K562 (cell line): ENCODE results near the gene ENG. TPM values are rescaled to one million over a fixed set of nuclear protein-coding genes. Genes with fewer than 3 reads are reported as not detected.

Source experiments
- ATAC-seq: fragments of 200-7000 bp; cut with Tn5 transposase; 3 replicates; pipeline ENCODE4 v1.9.1; 2020; ENCODE audit warnings: moderate library complexity
- BruUV-seq: library from RNA; stranded (reverse); fragments of 400-500 nt; replicated peaks from 2 replicates; lab custom pipeline; 2021; lab: Mats Ljungman, UMichigan
- CTCF ChIA-PET: fragments of 300-600 bp; formaldehyde crosslinking; extraction: SDS; loops from one replicate; lab custom pipeline; 2021; ENCODE audit warnings: low intra/inter-chr PET ratio; lab: Yijun Ruan, JAX
- POLR2A ChIA-PET: fragments of 300-600, 350-650 bp; sonication (Branson Sonifier 250); formaldehyde crosslinking; extraction: SDS; loops from one replicate; lab custom pipeline; 2021; ENCODE audit warnings: antibody characterized with exemption, inconsistent platforms; lab: Yijun Ruan, JAX
- DNase-seq, 4 experiments: peaks; one replicate each; pipeline versions ENCODE4 v3.0.0 to v3.0.0-alpha.2; 2011 to 2018; ENCODE audit warnings: low spot score in 3 of 4, mixed read lengths in 3 of 4; ENCODE audit errors: extremely low read depth in 1 of 4
- FAIRE-seq: peaks from 2 replicates; lab custom pipeline; 2011; peaks lifted over from hg19 to GRCh38; lab: Jason Lieb, UNC
- H2AFZ ChIP-seq: 2 replicates; pipeline ENCODE4 v1.6.0; 2011; ENCODE audit warnings: low read depth, low read length, control low read depth, inconsistent platforms
- H3K27ac ChIP-seq: fragments of 200-600 bp; 3 replicates; pipeline ENCODE4 v1.8.0; 2011; ENCODE audit warnings: low read depth, mild to moderate bottlenecking, control low read depth, inconsistent platforms, low read length, moderate library complexity, mixed read lengths; ENCODE audit errors: extremely low read depth
- H3K27me3 ChIP-seq, 2 experiments: fragments of 300-600 bp in 1 of 2; 2 replicates in 1 of 2; 3 replicates in 1 of 2; pipeline versions ENCODE4 v1.6.0 to v1.8.0; 2011; ENCODE audit warnings: inconsistent platforms in 2 of 2, low read length in 2 of 2, mild to moderate bottlenecking in 1 of 2, mixed read lengths in 1 of 2, moderate library complexity in 1 of 2; ENCODE audit not compliant: control insufficient read depth in 2 of 2, insufficient read depth in 2 of 2
- H3K36me3 ChIP-seq: fragments of 300-600 bp; 3 replicates; pipeline ENCODE4 v1.8.0; 2011; ENCODE audit warnings: mild to moderate bottlenecking, low read length, inconsistent platforms; ENCODE audit not compliant: control insufficient read depth, insufficient read depth
- H3K4me1 ChIP-seq, 2 experiments: fragments of 200-600 bp in 1 of 2; replicated peaks in 1 of 2; 2 replicates in 1 of 2; 3 replicates in 1 of 2; pipeline versions ENCODE4 v1.5.1 to v1.8.0; 2011; ENCODE audit warnings: inconsistent platforms in 2 of 2, low read length in 2 of 2, mild to moderate bottlenecking in 1 of 2, mixed read lengths in 1 of 2, moderate library complexity in 1 of 2; ENCODE audit not compliant: control insufficient read depth in 2 of 2, insufficient read depth in 2 of 2
- H3K4me2 ChIP-seq: 2 replicates; pipeline ENCODE4 v1.6.1; 2011; ENCODE audit warnings: low read length, control low read depth, inconsistent platforms, mixed read lengths; ENCODE audit not compliant: insufficient read depth
- H3K4me3 ChIP-seq: fragments of 200-600 bp; sonication (generic), shearing (Covaris generic); 2 replicates; pipeline ENCODE4 v1.5.1; 2016; ENCODE audit warnings: control low read depth, inconsistent platforms
- H3K79me2 ChIP-seq: fragments of 200-600 bp; 3 replicates; pipeline ENCODE4 v1.8.0; 2011; ENCODE audit warnings: low read length, inconsistent platforms; ENCODE audit not compliant: control insufficient read depth, insufficient read depth
- H3K9ac ChIP-seq, 2 experiments: 2 replicates each; pipeline versions ENCODE4 v1.6.0 to v1.6.1; 2011; ENCODE audit warnings: low read depth in 2 of 2, low read length in 2 of 2, control low read depth in 1 of 2, inconsistent platforms in 1 of 2, mild to moderate bottlenecking in 1 of 2, mixed read lengths in 1 of 2; ENCODE audit not compliant: insufficient read depth in 1 of 2
- H3K9me1 ChIP-seq: one replicate; pipeline ENCODE4 v1.6.0; 2011; ENCODE audit warnings: inconsistent platforms, mild to moderate bottlenecking, low read length, moderate library complexity; ENCODE audit not compliant: control insufficient read depth, insufficient read depth
- H3K9me3 ChIP-seq: replicated peaks from 2 replicates; pipeline ENCODE4 v1.5.1; 2011; ENCODE audit warnings: low read depth, low read length, inconsistent platforms; ENCODE audit not compliant: control insufficient read depth, insufficient read depth
- H4K20me1 ChIP-seq: replicated peaks from 2 replicates; pipeline ENCODE4 v1.6.1; 2011; ENCODE audit warnings: low read length, inconsistent platforms, mixed read lengths; ENCODE audit not compliant: control insufficient read depth, insufficient read depth
- CTBP1 ChIP-seq: fragments of 450-650 bp; IDR thresholded peaks from 2 replicates; pipeline ENCODE4 v1.6.1; 2016; ENCODE audit warnings: borderline replicate concordance
- DACH1 ChIP-seq: fragments of 450-650 bp; IDR thresholded peaks from 2 replicates; pipeline ENCODE4 v1.6.1; 2018; ENCODE audit not compliant: partially characterized antibody
- ELK3 ChIP-seq: fragments of 450-650 bp; formaldehyde crosslinking; IDR thresholded peaks from 2 replicates; pipeline ENCODE4 v1.4.0; 2020; ENCODE audit warnings: mild to moderate bottlenecking
- EWSR1 ChIP-seq: fragments of 450-650 bp; IDR thresholded peaks from 2 replicates; pipeline ENCODE4 v1.6.1; 2018; ENCODE audit warnings: borderline replicate concordance, mild to moderate bottlenecking, low read depth, moderate library complexity; ENCODE audit not compliant: partially characterized antibody
- GATAD2B ChIP-seq: fragments of 450-650 bp; IDR thresholded peaks from 2 replicates; pipeline ENCODE4 v1.6.1; 2017; ENCODE audit warnings: mild to moderate bottlenecking, borderline replicate concordance
- NCOA4 ChIP-seq: fragments of 450-650 bp; IDR thresholded peaks from 2 replicates; pipeline ENCODE4 v1.6.1; 2018; ENCODE audit warnings: mild to moderate bottlenecking; ENCODE audit not compliant: partially characterized antibody
- PRMT5 ChIP-seq: sonication (generic); formaldehyde crosslinking; IDR thresholded peaks from 2 replicates; pipeline ENCODE4 v1.5.0; 2020; ENCODE audit warnings: missing genetic modification reagents
- RAD21 ChIP-seq, 2 experiments: fragments of 250-450 bp in 1 of 2; fragments of 450-650 bp in 1 of 2; sonication (Bioruptor Pico) in 1 of 2; formaldehyde crosslinking in 1 of 2; IDR thresholded peaks in 1 of 2; conservative IDR thresholded peaks in 1 of 2; 2 replicates each; pipeline versions ENCODE4 v1.4.0 to v1.8.0; 2020 to 2022; ENCODE audit warnings: mild to moderate bottlenecking in 2 of 2, moderate library complexity in 1 of 2
- SIX5 ChIP-seq, 2 experiments: IDR thresholded peaks; 2 replicates each; pipeline ENCODE4 v1.6.1; 2011; ENCODE audit warnings: low read length in 2 of 2, borderline replicate concordance in 1 of 2, low read depth in 1 of 2, mild to moderate bottlenecking in 1 of 2, moderate library complexity in 1 of 2; ENCODE audit not compliant: insufficient read depth in 1 of 2
- ZFX ChIP-seq: sonication (generic); formaldehyde crosslinking; IDR thresholded peaks from 2 replicates; pipeline ENCODE4 v1.8.0; 2022; ENCODE audit warnings: mild to moderate bottlenecking, missing genetic modification reagents, moderate library complexity
- ZNF75A ChIP-seq: fragments of 450-650 bp; formaldehyde crosslinking; IDR thresholded peaks from 2 replicates; pipeline ENCODE4 v1.4.0; 2020; ENCODE audit warnings: mild to moderate bottlenecking
- WGBS: fragments of 100-300 bp; shearing (Covaris generic); methylation state at CpG from one replicate; pipeline ENCODE4 v1.1.6; 2016; ENCODE audit warnings: low coverage, mixed read lengths; ENCODE audit not compliant: insufficient coverage; ENCODE audit errors: missing lambda C conversion rate; 5-methylcytosine and 5-hydroxymethylcytosine counted together
- in situ Hi-C: fragments of 300-500 bp; cut with MboI; formaldehyde crosslinking; loops from 4 replicates; pipeline ENCODE4 v1.15.0; 2018; ENCODE audit warnings: inconsistent platforms, mixed read lengths
- intact Hi-C: fragments of 100-400 bp; cut with micrococcal nuclease; formaldehyde crosslinking; loops from 2 replicates; pipeline ENCODE4 v1.14.2; 2022
- polyA plus RNA-seq, 8 experiments: library from polyadenylated mRNA; depleted of rRNA in 4 of 8; stranded (reverse) in 5 of 8; unstranded in 3 of 8; fragments of >200 nt; fragmentation: Nextera tagmentation in 2 of 8; fragmentation: Illumina TruSeq in 1 of 8; extraction: Ambion mirVana in 2 of 8; extraction: Trizol in 1 of 8; gene quantifications; 2 replicates each; pipeline versions ENCODE4 v1.2.1 to v1.2.3, GENCODE V29; 2011 to 2014; ENCODE audit warnings: inconsistent platforms in 1 of 8, missing spikeins in 1 of 8
- total RNA-seq, 7 experiments: library from RNA; depleted of rRNA in 6 of 7; stranded (reverse); fragments of >200 nt in 6 of 7; fragmentation: Illumina TruSeq in 2 of 7; extraction: Trizol in 2 of 7; gene quantifications; 2 replicates each; pipeline versions ENCODE4 v1.2.1 to v1.2.3, GENCODE V29; 2011 to 2021; ENCODE audit warnings: low replicate concordance in 1 of 7
- TF ChIP-seq, protein P1 (sequence below), 3 experiments: IDR thresholded peaks in 2 of 3; conservative IDR thresholded peaks in 1 of 3; 2 replicates each; pipeline ENCODE4 v1.5.1; 2011 to 2012; ENCODE audit warnings: low read length in 3 of 3, mild to moderate bottlenecking in 3 of 3, control low read depth in 2 of 3, improper control_type of control experiment in 1 of 3, inconsistent platforms in 1 of 3, low read depth in 1 of 3, mixed read lengths in 1 of 3, moderate library complexity in 1 of 3; ENCODE audit not compliant: insufficient read depth in 2 of 3
- TF ChIP-seq, protein P2 (sequence below): fragments of 250-450 bp; sonication (Bioruptor Pico); IDR thresholded peaks from 2 replicates; pipeline ENCODE4 v1.5.0; 2020; ENCODE audit warnings: mild to moderate bottlenecking, borderline replicate concordance
- TF ChIP-seq, protein P3 (sequence below): sonication (generic); formaldehyde crosslinking; IDR thresholded peaks from 2 replicates; pipeline ENCODE4 v1.8.1; 2023; ENCODE audit warnings: mild to moderate bottlenecking, missing genetic modification reagents, moderate library complexity

Gene ENG
- total and polyA plus RNA-seq, 9 of the 15 experiments (the other 6 are each of a cell fraction or from before 2014, with no cell fraction given) = 0.04 to 0.40 (median 0.14) TPM; not detected in 1

DNA sequence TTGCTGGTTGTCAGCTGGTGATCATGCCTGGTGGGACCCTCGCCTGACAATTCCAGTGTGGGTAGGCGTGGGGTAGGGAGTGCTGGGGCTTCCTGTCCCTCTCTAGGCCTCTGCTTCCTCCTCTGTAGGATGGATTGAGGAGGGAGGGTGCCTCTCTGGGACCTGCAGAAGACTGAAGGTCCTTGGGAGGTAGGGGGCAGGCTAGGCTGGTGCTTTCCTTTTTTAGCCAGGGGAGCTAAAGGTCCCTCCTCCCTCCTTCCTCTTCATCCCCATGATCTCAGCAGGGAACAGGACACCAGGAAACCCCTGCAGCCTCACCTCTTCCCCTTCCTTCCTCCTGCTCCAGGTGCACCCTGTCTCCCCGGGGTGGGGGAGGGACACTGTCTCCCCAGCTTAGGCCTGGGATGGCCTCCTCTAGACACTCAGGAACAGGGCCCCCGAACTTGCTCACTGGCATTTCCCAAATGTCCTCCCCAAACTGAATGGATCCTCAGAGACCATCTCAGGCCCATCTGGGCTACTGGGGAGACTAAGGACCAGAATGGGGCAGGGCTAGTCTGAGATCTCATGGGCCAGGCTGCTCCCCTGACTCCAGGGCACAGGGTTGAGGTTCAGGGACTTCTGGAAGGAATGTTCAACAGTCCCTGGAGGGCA is 84.4 kb downstream of the ENG start:
- no peak for ATAC-seq
- POLR2A ChIA-PET = interaction anchor here (1.4 kb wide), 1 partner anchor 13 kb away, joined by 4 read pairs; no protein-coding TSS in a partner anchor
- H4K20me1 ChIP-seq = no peaks in the 10 kb centered on the region
- no peak overlapping the region for H3K27ac ChIP-seq
- peak in 1 of 4 experiments; percentile 31 for DNase-seq
- H3K4me1 ChIP-seq = peaks cover 17 to 28% of the 10 kb centered on the region in 2 experiments
- H3K4me3 ChIP-seq = no peak overlapping the region
- CTCF ChIA-PET = interaction anchor here (1.3 kb wide), 1 partner anchor 15 kb away, joined by 3 read pairs; no protein-coding TSS in a partner anchor
- intact Hi-C loops = no loop called here
- H3K36me3 ChIP-seq = no peaks in the 10 kb centered on the region
- H3K9me1 ChIP-seq = no peaks in the 10 kb centered on the region
- H3K9ac ChIP-seq = peak overlapping the region in 1 of 2 experiments; percentile 86; a peak in 1 of 4 replicates
- in situ Hi-C loops = loop anchor here (25.0 kb wide), 1 partner anchor 592 kb away; the partner anchor contains the start of gene URM1
- no TSS peak for BruUV-seq
- H3K9me3 ChIP-seq = no peaks in the 10 kb centered on the region
- H3K4me2 ChIP-seq = peak overlapping the region; percentile 79; the same call in 1 of the 2 replicates
- no peaks in the 10 kb centered on the region for H3K79me2 ChIP-seq
- no peak for FAIRE-seq
- H2AFZ ChIP-seq = peak overlapping the region; percentile 76
- WGBS = 80% methylated on average over 4 of the region's 4 CpGs
- H3K27me3 ChIP-seq = no peaks in the 10 kb centered on the region
- TF ChIP-seq NCOA4 = no peak
- 0 out of 4 replicates have a peak, but pooled peaks of 1 of the 2 experiments have one; percentile 7 for TF ChIP-seq RAD21 (CRISPR knock-in tag; conservative IDR thresholded peaks at IDR 0.05 in 1 of 2, IDR thresholded peaks at IDR 0.05 in 1 of 2)
- TF ChIP-seq, protein P1, sequence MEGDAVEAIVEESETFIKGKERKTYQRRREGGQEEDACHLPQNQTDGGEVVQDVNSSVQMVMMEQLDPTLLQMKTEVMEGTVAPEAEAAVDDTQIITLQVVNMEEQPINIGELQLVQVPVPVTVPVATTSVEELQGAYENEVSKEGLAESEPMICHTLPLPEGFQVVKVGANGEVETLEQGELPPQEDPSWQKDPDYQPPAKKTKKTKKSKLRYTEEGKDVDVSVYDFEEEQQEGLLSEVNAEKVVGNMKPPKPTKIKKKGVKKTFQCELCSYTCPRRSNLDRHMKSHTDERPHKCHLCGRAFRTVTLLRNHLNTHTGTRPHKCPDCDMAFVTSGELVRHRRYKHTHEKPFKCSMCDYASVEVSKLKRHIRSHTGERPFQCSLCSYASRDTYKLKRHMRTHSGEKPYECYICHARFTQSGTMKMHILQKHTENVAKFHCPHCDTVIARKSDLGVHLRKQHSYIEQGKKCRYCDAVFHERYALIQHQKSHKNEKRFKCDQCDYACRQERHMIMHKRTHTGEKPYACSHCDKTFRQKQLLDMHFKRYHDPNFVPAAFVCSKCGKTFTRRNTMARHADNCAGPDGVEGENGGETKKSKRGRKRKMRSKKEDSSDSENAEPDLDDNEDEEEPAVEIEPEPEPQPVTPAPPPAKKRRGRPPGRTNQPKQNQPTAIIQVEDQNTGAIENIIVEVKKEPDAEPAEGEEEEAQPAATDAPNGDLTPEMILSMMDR (IDR thresholded peaks at IDR 0.05 in 2 of 3, conservative IDR thresholded peaks at IDR 0.05 in 1 of 3; ENCODE audit: insufficient read depth in 2 of 3, low read depth in 1 of 3, low read length in 3 of 3) = peak; percentile 10 to 17 (median 15); a peak in 2 of 6 replicates
- no peak for TF ChIP-seq PRMT5 (CRISPR knock-in tag)
- no peak for TF ChIP-seq EWSR1
- TF ChIP-seq, protein P2, sequence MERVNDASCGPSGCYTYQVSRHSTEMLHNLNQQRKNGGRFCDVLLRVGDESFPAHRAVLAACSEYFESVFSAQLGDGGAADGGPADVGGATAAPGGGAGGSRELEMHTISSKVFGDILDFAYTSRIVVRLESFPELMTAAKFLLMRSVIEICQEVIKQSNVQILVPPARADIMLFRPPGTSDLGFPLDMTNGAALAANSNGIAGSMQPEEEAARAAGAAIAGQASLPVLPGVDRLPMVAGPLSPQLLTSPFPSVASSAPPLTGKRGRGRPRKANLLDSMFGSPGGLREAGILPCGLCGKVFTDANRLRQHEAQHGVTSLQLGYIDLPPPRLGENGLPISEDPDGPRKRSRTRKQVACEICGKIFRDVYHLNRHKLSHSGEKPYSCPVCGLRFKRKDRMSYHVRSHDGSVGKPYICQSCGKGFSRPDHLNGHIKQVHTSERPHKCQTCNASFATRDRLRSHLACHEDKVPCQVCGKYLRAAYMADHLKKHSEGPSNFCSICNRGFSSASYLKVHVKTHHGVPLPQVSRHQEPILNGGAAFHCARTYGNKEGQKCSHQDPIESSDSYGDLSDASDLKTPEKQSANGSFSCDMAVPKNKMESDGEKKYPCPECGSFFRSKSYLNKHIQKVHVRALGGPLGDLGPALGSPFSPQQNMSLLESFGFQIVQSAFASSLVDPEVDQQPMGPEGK = no peak
- peak; percentile 23; the same call in 1 of the 2 replicates for TF ChIP-seq CTBP1
- no peak for TF ChIP-seq ZNF75A
- TF ChIP-seq GATAD2B = no peak
- 0 out of 2 replicates have a peak, but pooled peaks have one; percentile 35 for TF ChIP-seq ZFX (CRISPR knock-in tag)
- TF ChIP-seq DACH1 = no peak
- TF ChIP-seq, protein P3, sequence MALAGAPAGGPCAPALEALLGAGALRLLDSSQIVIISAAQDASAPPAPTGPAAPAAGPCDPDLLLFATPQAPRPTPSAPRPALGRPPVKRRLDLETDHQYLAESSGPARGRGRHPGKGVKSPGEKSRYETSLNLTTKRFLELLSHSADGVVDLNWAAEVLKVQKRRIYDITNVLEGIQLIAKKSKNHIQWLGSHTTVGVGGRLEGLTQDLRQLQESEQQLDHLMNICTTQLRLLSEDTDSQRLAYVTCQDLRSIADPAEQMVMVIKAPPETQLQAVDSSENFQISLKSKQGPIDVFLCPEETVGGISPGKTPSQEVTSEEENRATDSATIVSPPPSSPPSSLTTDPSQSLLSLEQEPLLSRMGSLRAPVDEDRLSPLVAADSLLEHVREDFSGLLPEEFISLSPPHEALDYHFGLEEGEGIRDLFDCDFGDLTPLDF = no peak
- no peak for TF ChIP-seq ELK3 (CRISPR knock-in tag)
- no peak for TF ChIP-seq SIX5 (IDR thresholded peaks at IDR 0.05; ENCODE audit: borderline replicate concordance in 1 of 2, insufficient read depth in 1 of 2, low read depth in 1 of 2, low read length in 2 of 2)
